Neuronal stem cell (in vitro differentiated cells): ENCODE measurements around the gene CCDC63.

Experiments
- DNase-seq: peaks from one replicate; pipeline ENCODE4 v3.0.0-alpha.2; 2013; ENCODE audit warnings: low spot score
- H2AFZ ChIP-seq: one replicate; pipeline ENCODE4 v1.6.1; 2013; ENCODE audit warnings: mild to moderate bottlenecking, low read length, inconsistent platforms
- H2AK5ac ChIP-seq: 2 replicates; pipeline ENCODE4 v1.6.1; 2013; ENCODE audit warnings: low read depth, mild to moderate bottlenecking, inconsistent platforms, low read length, moderate library complexity, mixed read lengths
- H2BK120ac ChIP-seq: 2 replicates; pipeline ENCODE4 v1.6.1; 2013; ENCODE audit warnings: low read depth, mild to moderate bottlenecking, inconsistent platforms, low read length, moderate library complexity, mixed read lengths
- H2BK12ac ChIP-seq: one replicate; pipeline ENCODE4 v1.6.1; 2013; ENCODE audit warnings: low read length, inconsistent platforms
- H2BK15ac ChIP-seq: 2 replicates; pipeline ENCODE4 v1.6.1; 2013; ENCODE audit warnings: mild to moderate bottlenecking, low read length, inconsistent platforms, mixed read lengths
- H2BK5ac ChIP-seq: one replicate; pipeline ENCODE4 v1.6.1; 2013; ENCODE audit warnings: inconsistent platforms, mild to moderate bottlenecking, low read length, moderate library complexity
- H3K14ac ChIP-seq: one replicate; pipeline ENCODE4 v1.6.1; 2013; ENCODE audit warnings: low read length, inconsistent platforms
- H3K18ac ChIP-seq: 2 replicates; pipeline ENCODE4 v1.6.1; 2013; ENCODE audit warnings: low read length, inconsistent platforms
- H3K23ac ChIP-seq: 2 replicates; pipeline ENCODE4 v1.6.1; 2013; ENCODE audit warnings: low read depth, mild to moderate bottlenecking, mixed read lengths, low read length, inconsistent platforms; ENCODE audit not compliant: poor library complexity
- H3K27ac ChIP-seq: replicated peaks from 3 replicates; pipeline ENCODE4 v1.5.1; 2013; ENCODE audit warnings: low read length, inconsistent platforms
- H3K27me3 ChIP-seq, 3 experiments: 2 replicates each; pipeline ENCODE4 v1.6.1; 2013; ENCODE audit warnings: low read length in 3 of 3, mild to moderate bottlenecking in 2 of 3, inconsistent platforms in 1 of 3, low read depth in 1 of 3, mixed read lengths in 1 of 3, moderate library complexity in 1 of 3; ENCODE audit not compliant: control insufficient read depth in 3 of 3, insufficient read depth in 3 of 3
- H3K36me3 ChIP-seq, 2 donors: replicated peaks in 1 of 2; 2 replicates each; pipeline ENCODE4 v1.6.1; 2013; ENCODE audit warnings: low read length in 2 of 2; ENCODE audit not compliant: control insufficient read depth in 2 of 2, insufficient read depth in 2 of 2
- H3K4ac ChIP-seq: 2 replicates; pipeline ENCODE4 v1.6.1; 2013; ENCODE audit warnings: inconsistent platforms, mild to moderate bottlenecking, low read length, moderate library complexity
- H3K4me1 ChIP-seq, 2 donors: 1 replicate in 1 of 2; 2 replicates in 1 of 2; pipeline ENCODE4 v1.6.1; 2013; ENCODE audit warnings: low read length in 2 of 2, low read depth in 1 of 2; ENCODE audit not compliant: control insufficient read depth in 2 of 2, insufficient read depth in 1 of 2
- H3K4me2 ChIP-seq: one replicate; pipeline ENCODE4 v1.6.1; 2013; ENCODE audit warnings: mild to moderate bottlenecking, low read length, inconsistent platforms; ENCODE audit not compliant: insufficient read depth, poor library complexity, severe bottlenecking
- H3K4me3 ChIP-seq, 2 donors: 2 replicates each; pipeline ENCODE4 v1.5.1; 2013; ENCODE audit warnings: low read length in 2 of 2, mild to moderate bottlenecking in 2 of 2, inconsistent platforms in 1 of 2, moderate library complexity in 1 of 2
- H3K79me1 ChIP-seq: one replicate; pipeline ENCODE4 v1.6.1; 2013; ENCODE audit warnings: low read depth, mild to moderate bottlenecking, inconsistent platforms, low read length, moderate library complexity
- H3K9ac ChIP-seq: one replicate; pipeline ENCODE4 v1.6.1; 2013; ENCODE audit warnings: mild to moderate bottlenecking, low read depth, low read length, inconsistent platforms; ENCODE audit not compliant: poor library complexity
- H3K9me3 ChIP-seq, 2 donors: replicated peaks in 1 of 2; 2 replicates each; pipeline versions ENCODE3 to v1.6.1; 2013; ENCODE audit warnings: low read length in 2 of 2, mild to moderate bottlenecking in 2 of 2, inconsistent platforms in 1 of 2, low read depth in 1 of 2, mixed read lengths in 1 of 2, moderate library complexity in 1 of 2; ENCODE audit not compliant: control insufficient read depth in 2 of 2, insufficient read depth in 1 of 2
- H4K8ac ChIP-seq: one replicate; pipeline ENCODE4 v1.6.1; 2013; ENCODE audit warnings: low read depth, mild to moderate bottlenecking, inconsistent platforms, low read length, moderate library complexity
- H4K91ac ChIP-seq: one replicate; pipeline ENCODE4 v1.6.1; 2013; ENCODE audit warnings: low read length, low read depth, mild to moderate bottlenecking, inconsistent platforms; ENCODE audit not compliant: poor library complexity
- WGBS, 2 donors: extraction: QIAGEN DNeasy Blood & Tissue Kit; methylation state at CpG; one replicate each; pipeline ENCODE4 v1.1.7; 2013; ENCODE audit warnings: missing lambda C conversion rate in 2 of 2, mixed read lengths in 1 of 2; ENCODE audit not compliant: insufficient read length in 2 of 2, insufficient replicate concordance in 1 of 2; ENCODE audit errors: extremely low coverage in 2 of 2; 5-methylcytosine and 5-hydroxymethylcytosine counted together

Gene CCDC63

DNA sequence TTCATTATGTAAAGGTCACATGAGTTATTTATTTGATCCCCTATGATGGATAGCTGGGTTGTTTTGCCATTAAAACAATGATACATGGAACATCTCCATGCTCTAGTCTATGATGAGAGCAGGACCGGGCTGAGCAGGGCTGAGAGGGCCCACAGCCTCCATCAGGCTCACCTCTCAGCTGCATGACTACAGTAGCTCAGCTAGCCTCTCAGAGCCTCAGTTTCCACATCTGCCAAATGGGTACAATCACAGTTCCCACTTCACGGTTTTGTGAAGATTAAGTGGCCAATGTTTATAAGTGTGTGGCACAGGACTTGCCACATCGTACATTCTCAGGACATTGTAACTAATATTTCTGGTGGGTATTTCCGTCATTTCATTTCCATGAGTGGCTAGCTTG lies 93.5 kb downstream of the CCDC63 start:
- no peak overlapping the region for H2BK5ac ChIP-seq
- no peak overlapping the region for H3K18ac ChIP-seq
- H3K9ac ChIP-seq, result no peak overlapping the region
- H3K79me1 ChIP-seq, result no peaks in the 10 kb centered on the region
- no peak overlapping the region for H2BK12ac ChIP-seq
- H3K36me3 ChIP-seq, result no peaks in the 10 kb centered on the region
- no peak overlapping the region for H3K4me3 ChIP-seq
- H3K4ac ChIP-seq, result no peak overlapping the region
- no peak overlapping the region for H3K4me2 ChIP-seq
- H3K27ac ChIP-seq, result no peak overlapping the region
- no peak overlapping the region for H3K14ac ChIP-seq
- H3K27me3 ChIP-seq, result peaks cover 0 to 6% (median 2%) of the 10 kb centered on the region in 3 experiments
- no peaks in the 10 kb centered on the region for H3K4me1 ChIP-seq
- no peak overlapping the region for H2BK120ac ChIP-seq
- no peak for DNase-seq
- WGBS, 2 donors, result no CpG with 5 or more reads among the region's 4 CpGs
- no peak overlapping the region for H2AK5ac ChIP-seq
- no peaks in the 10 kb centered on the region for H3K9me3 ChIP-seq
- no peak overlapping the region for H2AFZ ChIP-seq
- H3K23ac ChIP-seq, result no peak overlapping the region
- H2BK15ac ChIP-seq, result no peak overlapping the region
- no peak overlapping the region for H4K8ac ChIP-seq
- H4K91ac ChIP-seq, result no peak overlapping the region

DNA sequence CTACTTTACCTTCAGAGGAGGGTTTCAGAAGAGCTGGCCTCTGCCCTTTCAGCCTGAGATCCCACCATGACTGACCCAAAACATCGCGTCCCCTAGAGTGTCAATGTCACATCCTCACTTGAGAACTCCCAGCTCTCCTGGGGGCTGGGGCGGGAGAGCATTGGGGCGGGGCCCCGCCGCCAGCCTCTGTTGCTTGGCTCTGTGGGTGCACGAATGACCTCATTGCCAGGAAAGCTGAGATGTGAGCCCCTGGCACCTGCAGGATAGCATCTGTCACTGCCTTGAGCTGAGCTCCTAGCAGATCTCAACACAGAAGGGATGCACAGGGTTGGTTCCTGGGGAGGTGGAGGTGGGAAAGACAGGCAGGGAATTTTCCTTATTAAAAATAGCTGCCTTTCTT lies 94.1 kb downstream of the CCDC63 start:
- no CpG with 5 or more reads among the region's 7 CpGs for WGBS, 2 donors
- no peak overlapping the region for H4K8ac ChIP-seq

DNA sequence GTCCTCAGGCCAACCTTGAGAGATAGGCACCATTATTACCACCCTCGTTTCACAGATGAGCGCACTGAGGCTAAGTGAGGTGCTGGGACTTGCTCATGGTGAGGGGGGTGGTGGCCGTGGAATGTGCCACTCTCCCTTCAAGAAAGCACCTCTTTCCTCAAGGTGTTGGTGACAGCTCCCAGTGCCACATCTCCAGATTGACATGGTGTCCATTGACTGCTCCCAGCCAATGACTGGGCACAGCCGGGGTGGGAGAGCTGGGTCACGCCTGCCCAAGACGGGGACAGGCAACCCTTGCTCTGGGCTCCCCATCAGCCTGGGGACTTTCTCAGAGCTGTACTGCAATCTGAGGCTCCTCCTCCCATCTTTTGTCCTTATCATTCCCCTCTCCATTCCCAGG lies 94.6 kb downstream of the CCDC63 start:
- Histone ChIP-seq H2BK15ac (no peak overlapping the region), H3K36me3 (no peaks in the 10 kb centered on the region), H4K91ac (no peak overlapping the region), H2AFZ (no peak overlapping the region), H3K14ac (peak overlapping the region; percentile 10), H4K8ac (no peak overlapping the region), H3K4me1 (no peaks in the 10 kb centered on the region), H3K9me3 (no peaks in the 10 kb centered on the region), H3K23ac (no peak overlapping the region), H3K79me1 (no peaks in the 10 kb centered on the region), H3K27me3 (peaks cover 0 to 1% (median 1%) of the 10 kb centered on the region in 3 experiments), H2BK5ac (no peak overlapping the region), H2BK12ac (no peak overlapping the region), H3K4me3 (no peak overlapping the region), H2BK120ac (no peak overlapping the region), H3K18ac (no peak overlapping the region), H3K4me2 (no peak overlapping the region), H3K4ac (no peak overlapping the region), H3K9ac (peak overlapping the region; percentile 47), H2AK5ac (no peak overlapping the region), H3K27ac (no peak overlapping the region)
- no peak for DNase-seq
- WGBS, 2 donors, result no CpG with 5 or more reads among the region's 6 CpGs

More for the DNA sequence above, 94.1 kb downstream of the CCDC63 start:
- Histone ChIP-seq H3K4me3 (no peak overlapping the region), H2BK12ac (no peak overlapping the region), H3K4me1 (no peaks in the 10 kb centered on the region), H3K23ac (no peak overlapping the region), H3K14ac (no peak overlapping the region), H2BK5ac (no peak overlapping the region), H2BK15ac (no peak overlapping the region), H3K18ac (no peak overlapping the region), H3K79me1 (no peaks in the 10 kb centered on the region), H3K4ac (no peak overlapping the region), H3K27ac (no peak overlapping the region), H3K9ac (no peak overlapping the region), H2AK5ac (no peak overlapping the region), H2BK120ac (no peak overlapping the region), H2AFZ (no peak overlapping the region), H3K4me2 (no peak overlapping the region), H4K91ac (no peak overlapping the region), H3K36me3 (no peaks in the 10 kb centered on the region), H3K27me3 (peaks cover 0 to 6% (median 2%) of the 10 kb centered on the region in 3 experiments), H3K9me3 (no peaks in the 10 kb centered on the region)
- DNase-seq, result no peak

DNA sequence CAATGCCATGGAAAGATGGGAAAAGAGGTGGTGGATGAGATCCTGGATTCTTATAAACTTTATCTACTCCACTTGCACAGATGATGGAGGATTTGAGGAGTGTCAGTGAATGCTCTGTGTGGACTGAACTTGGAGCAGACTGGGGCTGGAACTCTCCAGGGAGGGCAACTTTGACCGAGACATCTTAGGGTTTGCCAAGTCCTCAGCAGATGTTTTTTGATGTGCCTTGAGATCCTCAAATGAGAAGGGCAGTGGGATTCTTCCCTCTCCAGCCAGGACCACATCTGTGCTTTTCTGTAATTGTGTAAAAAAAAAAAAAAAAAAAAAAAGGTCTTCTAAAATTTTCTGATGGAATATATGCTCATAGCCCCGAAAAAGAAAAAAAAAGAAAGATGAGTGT lies 96.6 kb downstream of the CCDC63 start:
- H3K79me1 ChIP-seq, result no peaks in the 10 kb centered on the region
- no peak for DNase-seq
- no peak overlapping the region for H2BK12ac ChIP-seq
- H3K27me3 ChIP-seq, result no peaks in the 10 kb centered on the region
- H3K14ac ChIP-seq, result no peak overlapping the region
- no peaks in the 10 kb centered on the region for H3K4me1 ChIP-seq
- no peak overlapping the region for H4K91ac ChIP-seq
- H3K18ac ChIP-seq, result no peak overlapping the region
- no peak overlapping the region for H3K4me2 ChIP-seq
- H2BK120ac ChIP-seq, result no peak overlapping the region
- H2AFZ ChIP-seq, result no peak overlapping the region
- H3K4ac ChIP-seq, result no peak overlapping the region
- no CpG with 5 or more reads among the region's 2 CpGs for WGBS, 2 donors
- no peak overlapping the region for H2BK15ac ChIP-seq
- no peak overlapping the region for H4K8ac ChIP-seq
- H3K9ac ChIP-seq, result no peak overlapping the region
- no peaks in the 10 kb centered on the region for H3K9me3 ChIP-seq
- no peaks in the 10 kb centered on the region for H3K36me3 ChIP-seq
- H2AK5ac ChIP-seq, result no peak overlapping the region
- no peak overlapping the region for H3K23ac ChIP-seq
- H3K27ac ChIP-seq, result no peak overlapping the region
- no peak overlapping the region for H2BK5ac ChIP-seq
- H3K4me3 ChIP-seq, result no peak overlapping the region
